ENCODE measurements around the gene PRIMPOL. TPM values are rescaled to one million over a fixed set of nuclear protein-coding genes. Genes with fewer than 3 reads are reported as not detected.
"Not testable (repeated sequence)": the region's sequence is repeated elsewhere in the genome, so short reads cannot be mapped to it uniquely, and the experiment has no call there.

The PRIMPOL gene
- 8.8 and 12.4 TPM in 2 replicates for total RNA-seq

- peak; percentile 81 for DNase-seq (ENCODE audit: low read depth, low spot score)
Observed at GRCh38 chr4:184649026-184649970, at the start of gene PRIMPOL, which contains the start of gene CASP3. PRIMPOL (plus strand) TSS chr4:184649738; CDS start chr4:184657141, 7,403 bp downstream. CASP3 (minus strand) TSS chr4:184649447; CDS start chr4:184638453, 10,994 bp downstream.

- DNase-seq (ENCODE audit: low read depth, low spot score), result not testable (repeated sequence)
Observed at GRCh38 chr4:184600982-184601381, 48.6 kb upstream of the PRIMPOL start.

DNA sequence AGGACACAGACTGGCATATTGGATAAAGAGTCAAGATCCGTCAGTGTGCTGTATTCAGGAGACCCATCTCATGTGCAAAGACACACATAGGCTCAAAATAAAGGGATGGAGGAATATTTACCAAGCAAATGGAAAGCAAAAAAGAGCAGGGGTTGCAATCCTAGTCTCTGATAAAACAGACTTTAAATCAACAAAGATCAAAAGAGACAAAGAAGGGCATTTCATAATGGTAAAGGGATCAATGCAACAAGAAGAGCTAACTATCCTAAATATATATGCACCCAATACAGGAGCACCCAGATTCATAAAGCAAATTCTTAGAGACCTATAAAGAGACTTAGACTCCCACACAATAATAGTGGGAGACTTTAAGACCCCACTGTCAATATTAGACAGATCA is 46.7 kb upstream of the PRIMPOL start:
- not testable (repeated sequence) for DNase-seq (ENCODE audit: low read depth, low spot score)

DNA sequence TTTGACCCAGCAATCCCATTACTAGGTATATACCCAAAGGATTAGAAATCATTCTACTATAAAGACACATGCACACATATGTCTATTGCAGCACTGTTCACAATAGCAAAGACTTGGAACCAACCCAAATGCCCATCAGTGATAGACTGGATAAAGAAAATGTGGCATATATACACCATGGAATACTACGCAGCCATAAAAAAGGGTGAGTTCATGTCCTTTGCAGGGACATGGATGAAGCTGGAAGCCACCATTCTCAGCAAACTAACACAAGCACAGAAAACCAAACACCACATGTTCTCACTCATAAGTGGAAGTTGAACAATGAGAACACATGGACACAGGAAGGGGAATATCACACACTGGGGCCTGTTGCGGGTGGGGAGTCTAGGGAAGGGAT is 42.1 kb upstream of the PRIMPOL start:
- not testable (repeated sequence) for DNase-seq (ENCODE audit: low read depth, low spot score)

DNA sequence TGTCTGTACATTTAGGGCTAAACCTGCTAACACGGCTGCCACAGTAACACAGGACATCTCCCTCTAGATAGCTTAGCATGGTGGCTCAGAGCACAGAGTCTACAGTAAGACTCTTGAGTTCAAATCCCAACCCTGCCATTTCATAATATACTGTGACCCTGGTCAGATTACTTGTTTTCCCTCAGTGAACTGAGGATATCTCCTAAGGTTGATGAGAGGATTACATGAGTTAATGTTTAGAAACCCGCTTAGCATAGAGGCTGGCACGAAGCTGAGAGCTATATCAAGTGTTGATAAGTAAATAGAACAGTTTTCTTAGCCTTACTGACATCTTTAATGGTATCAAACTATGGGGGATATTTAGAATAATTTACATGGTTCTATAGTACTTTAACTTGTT is 37.5 kb upstream of the PRIMPOL start:
- no peak for DNase-seq (ENCODE audit: low read depth, low spot score)

GRCh38 chr4:184613405-184613804 is 36.1 kb upstream of the PRIMPOL start:
- DNase-seq (ENCODE audit: low read depth, low spot score), result no peak

- no peak for DNase-seq (ENCODE audit: low read depth, low spot score)
Observed at GRCh38 chr4:184614509-184614908, 35.0 kb upstream of the PRIMPOL start.

- not testable (repeated sequence) for DNase-seq (ENCODE audit: low read depth, low spot score)
Observed at GRCh38 chr4:184616168-184616567, 33.4 kb upstream of the PRIMPOL start.

DNA sequence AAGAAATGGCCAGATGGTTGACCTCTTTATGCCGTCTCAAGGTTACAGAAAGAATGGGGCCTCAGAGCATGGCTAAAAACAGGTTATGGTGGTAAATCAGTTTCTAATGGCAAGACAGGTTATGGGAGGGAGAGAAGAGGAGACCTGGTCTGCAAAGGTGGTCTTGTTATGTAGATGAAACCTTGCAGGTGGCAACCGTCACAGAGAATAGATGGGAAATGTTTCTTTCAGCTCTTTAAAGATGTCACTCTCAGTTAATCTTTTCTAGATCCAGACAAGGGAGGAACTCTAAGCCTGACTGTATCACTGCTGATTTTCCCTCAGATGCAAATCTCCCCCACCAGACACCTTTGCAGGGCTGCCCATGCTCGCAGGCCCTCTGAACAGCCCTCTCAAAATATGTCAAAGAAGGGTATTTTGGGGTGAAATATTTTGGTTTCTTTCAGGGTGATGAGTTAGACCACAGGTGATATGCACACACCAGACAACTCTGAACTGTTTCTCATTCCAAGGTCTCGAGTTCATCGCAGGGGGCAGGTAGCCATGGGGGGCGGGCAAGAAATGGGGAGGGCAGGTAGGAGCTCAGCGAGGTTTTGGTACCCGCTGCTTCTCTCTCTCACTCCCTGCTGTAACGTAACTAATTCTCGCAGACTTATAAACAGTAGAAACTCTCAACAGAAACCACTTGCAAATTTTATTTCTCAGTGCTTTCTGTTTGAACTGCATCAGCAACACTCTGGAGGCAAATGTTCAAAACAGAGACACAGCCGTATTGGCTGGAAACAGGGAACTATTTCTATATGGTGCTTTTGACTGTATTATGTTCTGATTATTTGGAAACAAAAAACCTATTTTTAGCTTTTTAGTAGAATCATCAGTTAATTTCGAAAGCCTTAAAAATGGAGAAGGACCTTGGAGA is 32.6 kb upstream of the PRIMPOL start:
- no peak for DNase-seq (ENCODE audit: low read depth, low spot score)

GRCh38 chr4:184617600-184618196 is 31.8 kb upstream of the PRIMPOL start:
- DNase-seq (ENCODE audit: low read depth, low spot score), result no peak

DNA sequence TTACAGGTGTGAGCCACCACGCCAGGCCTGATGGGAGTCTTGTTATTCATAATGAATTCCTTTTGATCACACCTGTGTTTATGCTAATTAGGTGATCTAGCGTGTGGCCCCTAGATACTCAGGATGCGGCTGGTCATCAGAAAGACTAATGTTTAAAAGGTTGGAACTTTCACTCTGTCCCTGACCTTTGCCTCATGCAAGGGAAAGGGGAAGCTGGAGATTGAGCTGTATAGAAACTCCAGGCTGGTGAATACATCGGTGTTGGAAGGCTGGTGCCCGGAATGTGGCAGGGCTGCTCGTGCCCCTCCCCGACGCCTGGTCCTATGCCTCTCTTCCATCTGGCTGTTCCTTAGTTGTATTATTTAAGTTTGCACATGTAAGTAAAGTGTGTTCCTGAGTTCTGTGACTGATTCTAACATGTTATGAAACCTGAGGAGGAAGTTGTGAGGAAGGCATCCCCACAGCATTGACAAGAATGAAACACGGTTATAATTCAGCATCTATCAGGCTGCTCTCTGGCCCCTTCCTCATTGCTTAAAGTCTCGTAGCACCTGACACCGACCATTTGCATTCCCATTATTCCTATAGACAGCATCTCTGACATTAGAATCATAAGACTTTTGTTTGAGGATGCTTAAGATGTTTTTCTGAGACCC is 29.2 kb upstream of the PRIMPOL start:
- no peak for DNase-seq (ENCODE audit: low read depth, low spot score)

DNA sequence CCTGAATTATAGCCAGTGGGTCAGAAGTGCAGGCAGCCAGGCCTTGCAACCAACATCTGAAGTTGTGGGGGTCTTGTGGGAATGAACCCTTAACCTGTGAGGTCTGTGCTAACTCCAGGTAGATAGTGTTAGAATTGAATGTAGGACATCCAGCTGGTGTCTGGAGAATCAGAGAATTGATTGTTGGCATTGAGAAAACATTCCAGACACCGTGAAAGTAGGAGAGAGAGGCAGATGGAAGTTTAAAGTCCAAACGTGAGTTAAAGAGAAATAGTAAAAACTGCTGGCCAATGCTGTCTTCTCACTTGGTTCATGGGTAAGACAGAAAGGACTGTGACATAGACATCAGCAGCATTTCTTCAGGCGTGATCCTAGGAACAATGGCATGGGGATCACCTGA is 28.0 kb upstream of the PRIMPOL start:
- no peak for DNase-seq (ENCODE audit: low read depth, low spot score)

DNA sequence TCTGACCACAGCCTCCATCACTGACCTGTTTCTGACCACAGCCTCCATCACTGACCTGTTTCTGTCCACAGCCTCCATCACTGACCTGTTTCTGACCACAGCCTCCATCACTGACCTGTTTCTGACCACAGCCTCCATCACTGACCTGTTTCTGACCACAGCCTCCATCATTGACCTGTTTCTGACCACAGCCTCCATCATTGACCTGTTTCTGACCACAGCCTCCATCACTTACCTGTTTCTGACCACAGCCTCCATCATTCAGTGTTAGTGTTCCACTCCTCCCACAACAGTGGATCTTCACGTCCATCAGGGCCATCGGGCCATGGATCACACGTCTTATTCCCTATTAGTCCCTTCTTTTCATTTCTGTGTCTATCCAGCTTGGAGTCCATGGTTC is 25.0 kb upstream of the PRIMPOL start:
- DNase-seq (ENCODE audit: low read depth, low spot score), result not testable (repeated sequence)

- DNase-seq (ENCODE audit: low read depth, low spot score), result no peak
Observed at GRCh38 chr4:184624972-184625554, 24.5 kb upstream of the PRIMPOL start.

- DNase-seq (ENCODE audit: low read depth, low spot score), result not testable (repeated sequence)
Observed at GRCh38 chr4:184625783-184626596, 23.5 kb upstream of the PRIMPOL start.

DNA sequence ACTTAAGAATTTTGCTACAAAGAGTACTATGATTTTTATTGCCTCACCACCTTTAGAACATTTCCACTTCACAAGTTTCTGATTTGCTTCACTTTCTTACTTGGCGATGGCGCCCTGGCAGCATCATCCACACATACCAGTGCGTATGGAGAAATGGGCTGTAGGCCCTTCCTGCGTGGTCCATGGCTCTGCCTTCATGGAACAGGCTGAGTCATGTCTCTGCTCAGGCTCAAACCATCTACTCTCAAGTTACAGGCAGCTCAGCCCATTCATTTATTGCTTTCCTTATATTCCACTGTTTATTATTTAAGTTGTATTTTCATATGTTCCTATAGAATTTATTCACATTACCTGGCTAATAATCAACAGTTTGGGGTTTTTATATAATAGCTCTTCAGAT is 21.4 kb upstream of the PRIMPOL start:
- DNase-seq (ENCODE audit: low read depth, low spot score), result no peak

GRCh38 chr4:184632842-184633241 is 16.7 kb upstream of the PRIMPOL start:
- no peak for DNase-seq (ENCODE audit: low read depth, low spot score)

DNA sequence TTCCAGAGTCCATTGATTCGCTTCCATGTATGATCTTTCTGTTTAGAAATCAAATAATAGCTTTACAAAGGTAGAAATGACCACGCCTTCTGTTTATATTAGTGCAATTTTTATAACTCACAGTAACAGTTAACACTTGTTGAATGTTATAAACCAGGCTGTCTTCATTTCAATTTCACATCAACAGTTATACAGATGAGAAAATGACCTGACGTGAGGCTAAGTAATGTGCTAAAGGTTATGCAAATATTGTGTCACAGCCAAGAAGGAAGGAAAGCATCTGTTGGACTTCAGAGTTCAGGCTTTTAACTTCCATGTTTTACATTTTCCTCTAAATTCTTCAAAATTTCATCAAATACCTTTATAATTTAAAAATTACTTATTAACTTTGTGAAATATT is 14.2 kb upstream of the PRIMPOL start:
- DNase-seq (ENCODE audit: low read depth, low spot score), result no peak

- DNase-seq (ENCODE audit: low read depth, low spot score), result no peak
Observed at GRCh38 chr4:184636144-184636543, 13.4 kb upstream of the PRIMPOL start.

GRCh38 chr4:184636897-184637296 is 12.6 kb upstream of the PRIMPOL start:
- no peak for DNase-seq (ENCODE audit: low read depth, low spot score)
